ENCODE measurements around the gene GALR1. TPM values are rescaled to one million over a fixed set of nuclear protein-coding genes. Genes with fewer than 3 reads are reported as not detected.

The GALR1 gene
- polyA plus RNA-seq, 3 donors, result not detected

- Mint-ChIP-seq H3K36me3 (no peaks in the 10 kb centered on the region), H3K4me1 (peaks cover 44% of the 10 kb centered on the region), H3K4me3 (no peak overlapping the region), H3K9me3 (peaks cover 0 to 2% (median 0%) of the 10 kb centered on the region in 7 donors), H3K27ac (peak overlapping the region in 3 of 7 donors; percentile 25 to 63 (median 55)), H3K27me3 (ENCODE audit: low read depth in 3 of 3) (peaks cover 0 to 4% (median 0%) of the 10 kb centered on the region in 3 donors)
- Histone ChIP-seq H4K20me1 (ENCODE audit: insufficient read depth, low read length) (no peaks in the 10 kb centered on the region), H3K4me2 (replicated peaks; ENCODE audit: extremely low read depth, low read length, poor library complexity, severe bottlenecking) (no peak overlapping the region), H3K4me1 (ENCODE audit: control insufficient read depth in 1 of 2, insufficient read depth in 2 of 2, low read length in 2 of 2) (peaks cover 22 to 38% of the 10 kb centered on the region in 2 donors), H3K9ac (ENCODE audit: insufficient read depth, low read length, poor library complexity, severe bottlenecking) (no peak overlapping the region), H3K36me3 (replicated peaks in 1 of 2; ENCODE audit: control insufficient read depth in 1 of 2, insufficient read depth in 2 of 2, low read length in 2 of 2) (no peaks in the 10 kb centered on the region), H3K27me3 (ENCODE audit: control insufficient read depth in 2 of 2, insufficient read depth in 2 of 2, low read length in 2 of 2) (no peaks in the 10 kb centered on the region), H3K9me3 (replicated peaks in 1 of 2; ENCODE audit: control insufficient read depth in 1 of 2, insufficient read depth in 1 of 2, low read length in 2 of 2) (no peaks in the 10 kb centered on the region), H3K79me2 (ENCODE audit: insufficient read depth, low read length) (no peaks in the 10 kb centered on the region), H3K27ac (ENCODE audit: low read depth in 1 of 2, low read length in 2 of 2) (no peak overlapping the region), H2AFZ (ENCODE audit: insufficient read depth, low read depth, low read length, poor library complexity, severe bottlenecking) (no peak overlapping the region), H3K4me3 (replicated peaks in 1 of 3; ENCODE audit: low read depth in 2 of 3, low read length in 3 of 3) (no peak overlapping the region)
- no peak for DNase-seq
- 27% methylated on average over 7 of the region's 7 CpGs for WGBS (ENCODE audit: insufficient coverage)
- intact Hi-C loops (cut with micrococcal nuclease), result loop anchor here (5.0 kb wide), 3 partner anchors 33 to 208 kb away; no protein-coding TSS in a partner anchor
- TF ChIP-seq CTCF (IDR thresholded peaks at IDR 0.05), result no peak
Measured at GRCh38 chr18:77210249-77210648, 39.4 kb upstream of the GALR1 start.

- Histone ChIP-seq H3K27ac (ENCODE audit: low read depth in 1 of 2, low read length in 2 of 2) (no peak overlapping the region), H3K36me3 (replicated peaks in 1 of 2; ENCODE audit: control insufficient read depth in 1 of 2, insufficient read depth in 2 of 2, low read length in 2 of 2) (no peaks in the 10 kb centered on the region), H3K4me2 (replicated peaks; ENCODE audit: extremely low read depth, low read length, poor library complexity, severe bottlenecking) (no peak overlapping the region), H3K4me1 (ENCODE audit: control insufficient read depth in 1 of 2, insufficient read depth in 2 of 2, low read length in 2 of 2) (peaks cover 10 to 11% of the 10 kb centered on the region in 2 donors), H3K79me2 (ENCODE audit: insufficient read depth, low read length) (no peaks in the 10 kb centered on the region), H3K9me3 (replicated peaks in 1 of 2; ENCODE audit: control insufficient read depth in 1 of 2, insufficient read depth in 1 of 2, low read length in 2 of 2) (no peaks in the 10 kb centered on the region), H4K20me1 (ENCODE audit: insufficient read depth, low read length) (no peaks in the 10 kb centered on the region), H3K9ac (ENCODE audit: insufficient read depth, low read length, poor library complexity, severe bottlenecking) (no peak overlapping the region), H2AFZ (ENCODE audit: insufficient read depth, low read depth, low read length, poor library complexity, severe bottlenecking) (no peak overlapping the region), H3K4me3 (replicated peaks in 1 of 3; ENCODE audit: low read depth in 2 of 3, low read length in 3 of 3) (no peak overlapping the region), H3K27me3 (ENCODE audit: control insufficient read depth in 2 of 2, insufficient read depth in 2 of 2, low read length in 2 of 2) (no peaks in the 10 kb centered on the region)
- H3K4me1 Mint-ChIP-seq, result peaks cover 13% of the 10 kb centered on the region
- intact Hi-C loops (cut with micrococcal nuclease), result no loop called here
- no peak overlapping the region for H3K27ac Mint-ChIP-seq
- no peak for DNase-seq
- H3K4me3 Mint-ChIP-seq, result no peak overlapping the region
- no peaks in the 10 kb centered on the region for H3K36me3 Mint-ChIP-seq
- peaks cover 0 to 5% (median 5%) of the 10 kb centered on the region in 3 donors for H3K27me3 Mint-ChIP-seq (ENCODE audit: low read depth in 3 of 3)
- TF ChIP-seq CTCF (IDR thresholded peaks at IDR 0.05), result no peak
- H3K9me3 Mint-ChIP-seq, result peaks cover 0 to 2% (median 0%) of the 10 kb centered on the region in 7 donors
- 20% methylated on average over 3 of the region's 4 CpGs for WGBS (ENCODE audit: insufficient coverage)
Measured at GRCh38 chr18:77218642-77219041, 31.0 kb upstream of the GALR1 start.

Measured in CD14-positive monocyte (primary cell).